Measurements from ENCODE around the gene TULP4.
"Not testable (repeated sequence)": the region's sequence is repeated elsewhere in the genome, so short reads cannot be mapped to it uniquely, and the experiment has no call there.

TULP4 gene

GRCh38 chr6:158543606-158544185 lies 231.4 kb downstream of the TULP4 start:
- no peak for DNase-seq

DNA sequence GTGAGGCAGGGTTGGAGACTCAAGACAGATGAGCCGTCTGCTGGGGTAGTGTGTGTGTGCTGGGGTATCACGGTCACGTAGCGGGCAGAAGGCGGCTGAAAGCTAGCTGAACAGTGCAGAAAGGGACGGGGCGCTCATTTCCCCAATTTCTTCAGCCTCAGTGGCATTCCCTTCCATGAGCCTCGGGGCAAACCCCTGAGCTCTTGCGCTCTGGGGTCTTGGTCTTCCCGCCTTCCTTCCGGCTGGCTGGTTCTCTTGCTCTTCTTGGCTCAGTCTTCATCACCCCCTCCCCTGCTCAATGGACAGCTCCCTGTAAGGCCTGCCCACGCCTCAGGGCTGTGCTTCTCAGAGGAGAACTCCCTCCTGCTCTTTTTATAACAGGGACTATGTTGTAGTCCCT lies 232.2 kb downstream of the TULP4 start:
- no peak for DNase-seq

DNA sequence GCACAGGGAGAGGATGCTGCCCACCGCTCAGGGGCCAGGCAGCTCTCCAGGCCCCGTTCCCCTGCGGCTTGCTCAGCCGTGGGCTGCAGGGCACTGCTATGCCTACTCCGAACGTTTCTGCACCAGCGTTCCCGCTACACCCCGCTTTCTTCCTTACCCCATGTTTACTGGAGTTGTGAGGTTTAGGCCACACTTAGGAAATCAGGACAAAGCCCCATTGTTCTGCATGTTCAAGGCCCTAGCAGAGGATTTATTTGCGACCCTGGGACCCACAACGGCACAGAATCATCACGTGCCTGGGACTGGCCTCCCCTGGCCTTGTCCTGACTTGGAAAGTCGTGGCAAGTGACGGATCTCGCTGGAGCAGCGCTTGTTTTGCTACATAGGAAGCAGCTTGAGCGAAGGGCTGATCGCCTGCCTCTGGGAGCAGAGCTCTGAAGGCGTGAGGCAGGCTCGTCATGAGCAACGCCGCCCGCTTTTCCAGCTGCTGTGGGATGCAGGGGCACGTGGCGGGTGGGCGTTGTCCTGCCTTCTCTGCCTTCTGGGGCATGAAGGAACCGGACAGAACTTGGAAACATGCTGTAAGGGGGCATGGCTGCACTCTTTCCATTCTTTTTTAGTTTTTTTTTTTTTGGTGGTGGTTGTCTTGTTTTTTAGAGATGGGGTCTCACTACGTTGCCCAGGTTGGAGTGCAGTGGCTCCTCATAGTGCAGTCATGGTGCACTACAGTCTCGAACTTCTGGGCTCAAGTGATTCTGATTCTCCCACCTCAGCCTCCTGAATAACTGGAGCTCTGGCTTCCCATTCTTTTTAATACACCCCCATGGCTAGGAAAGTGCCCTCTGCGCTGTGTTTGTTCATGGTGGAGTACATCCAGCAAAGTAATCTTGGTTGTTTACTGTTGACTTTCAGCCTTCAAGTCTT lies 233.0 kb downstream of the TULP4 start:
- no peak for DNase-seq

DNA sequence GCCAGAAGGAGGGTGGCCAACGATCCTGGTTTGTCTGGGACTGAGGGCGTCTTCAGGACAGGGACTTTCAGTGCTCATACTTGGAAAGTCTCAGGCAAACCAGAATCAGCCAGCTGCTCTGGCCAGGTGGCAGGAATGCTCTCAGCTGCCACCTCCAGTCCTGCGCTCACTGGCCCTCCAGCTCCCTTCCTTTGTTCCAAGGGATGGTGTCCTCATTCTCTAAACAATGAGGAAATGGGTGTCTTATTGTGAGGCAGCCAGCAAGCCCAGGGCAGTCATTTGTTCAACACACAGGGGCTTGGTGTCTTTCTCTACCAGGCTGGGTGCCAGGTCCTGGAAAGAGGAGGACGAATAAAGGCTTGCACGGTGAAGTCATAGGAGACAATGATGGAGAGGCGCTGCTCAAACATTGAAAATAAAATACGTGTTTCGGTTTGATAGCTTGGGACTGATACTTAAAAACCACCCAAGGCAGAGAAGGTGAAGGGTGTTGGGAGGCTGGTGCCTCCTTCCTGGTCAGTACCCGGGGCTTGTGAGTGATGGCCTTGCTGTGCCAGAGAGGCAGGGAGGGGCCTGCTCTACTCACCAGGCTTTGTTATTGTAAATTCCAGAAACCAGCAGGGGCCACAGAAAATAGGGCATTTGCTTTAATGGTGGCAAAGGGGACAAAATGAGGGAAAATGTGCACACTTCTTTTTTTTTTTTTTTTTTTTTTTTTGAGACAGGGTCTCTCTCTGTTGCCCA lies 236.3 kb downstream of the TULP4 start:
- DNase-seq = no peak

DNA sequence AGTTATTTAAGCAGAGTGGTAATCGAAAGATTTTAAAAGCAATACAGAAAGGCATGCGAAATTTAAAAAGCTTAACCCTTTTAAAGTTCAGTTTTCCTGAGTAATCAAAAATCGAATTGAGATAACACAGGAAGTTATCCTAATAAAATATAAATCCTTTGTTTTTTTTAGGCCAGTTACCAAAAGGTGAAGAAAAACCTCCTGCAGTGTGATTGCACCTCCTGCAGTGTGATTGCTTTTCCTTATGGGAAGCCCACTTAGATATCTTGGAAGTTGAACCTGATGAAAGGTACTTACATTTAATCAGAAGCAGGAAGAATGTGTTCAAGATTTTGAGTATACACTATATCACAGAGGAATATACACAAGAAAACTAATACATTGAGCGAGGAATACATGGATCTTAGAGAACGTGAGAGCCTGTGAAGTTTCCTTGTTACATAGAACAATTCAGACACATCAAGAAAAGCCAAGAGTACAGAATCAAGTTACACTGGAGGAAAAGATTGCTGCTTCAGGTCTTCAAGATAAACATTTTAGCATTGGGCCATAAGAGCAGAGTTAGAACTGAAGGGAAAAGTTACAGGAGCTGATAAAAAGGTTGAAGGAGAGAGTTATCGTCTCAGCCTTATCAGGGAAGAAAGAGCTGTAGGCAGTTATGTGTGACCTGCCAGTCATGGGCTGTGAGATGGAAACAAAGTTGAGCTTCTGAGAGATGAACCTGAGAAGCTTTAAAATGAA lies 240.0 kb downstream of the TULP4 start:
- DNase-seq = no peak

GRCh38 chr6:158552796-158553138 lies 240.5 kb downstream of the TULP4 start:
- DNase-seq = no peak

GRCh38 chr6:158554611-158555361 lies 242.5 kb downstream of the TULP4 start:
- no peak for DNase-seq

- DNase-seq = no peak
Measured at GRCh38 chr6:158556113-158556512, 243.8 kb downstream of the TULP4 start.

DNA sequence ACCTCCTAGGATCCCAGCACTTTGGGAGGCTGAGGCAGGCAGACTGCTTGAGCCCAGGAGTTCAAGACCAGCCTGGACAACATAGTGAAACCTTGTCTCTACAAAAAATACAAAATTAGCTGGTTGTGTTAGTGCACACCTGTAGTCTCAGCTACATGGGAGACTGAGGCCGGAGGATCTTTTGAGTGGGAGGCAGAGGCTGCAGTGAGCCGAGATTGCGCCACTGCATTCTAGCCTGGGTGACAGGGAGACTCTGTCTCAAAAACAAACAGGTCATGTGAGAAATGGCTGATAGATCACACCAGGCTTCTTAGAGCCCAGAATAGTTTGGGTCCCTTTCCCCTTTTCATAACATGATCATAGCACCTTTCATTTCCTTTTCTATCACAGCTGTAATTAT lies 244.8 kb downstream of the TULP4 start:
- DNase-seq = not testable (repeated sequence)

GRCh38 chr6:158557927-158558326 lies 245.7 kb downstream of the TULP4 start:
- no peak for DNase-seq

DNA sequence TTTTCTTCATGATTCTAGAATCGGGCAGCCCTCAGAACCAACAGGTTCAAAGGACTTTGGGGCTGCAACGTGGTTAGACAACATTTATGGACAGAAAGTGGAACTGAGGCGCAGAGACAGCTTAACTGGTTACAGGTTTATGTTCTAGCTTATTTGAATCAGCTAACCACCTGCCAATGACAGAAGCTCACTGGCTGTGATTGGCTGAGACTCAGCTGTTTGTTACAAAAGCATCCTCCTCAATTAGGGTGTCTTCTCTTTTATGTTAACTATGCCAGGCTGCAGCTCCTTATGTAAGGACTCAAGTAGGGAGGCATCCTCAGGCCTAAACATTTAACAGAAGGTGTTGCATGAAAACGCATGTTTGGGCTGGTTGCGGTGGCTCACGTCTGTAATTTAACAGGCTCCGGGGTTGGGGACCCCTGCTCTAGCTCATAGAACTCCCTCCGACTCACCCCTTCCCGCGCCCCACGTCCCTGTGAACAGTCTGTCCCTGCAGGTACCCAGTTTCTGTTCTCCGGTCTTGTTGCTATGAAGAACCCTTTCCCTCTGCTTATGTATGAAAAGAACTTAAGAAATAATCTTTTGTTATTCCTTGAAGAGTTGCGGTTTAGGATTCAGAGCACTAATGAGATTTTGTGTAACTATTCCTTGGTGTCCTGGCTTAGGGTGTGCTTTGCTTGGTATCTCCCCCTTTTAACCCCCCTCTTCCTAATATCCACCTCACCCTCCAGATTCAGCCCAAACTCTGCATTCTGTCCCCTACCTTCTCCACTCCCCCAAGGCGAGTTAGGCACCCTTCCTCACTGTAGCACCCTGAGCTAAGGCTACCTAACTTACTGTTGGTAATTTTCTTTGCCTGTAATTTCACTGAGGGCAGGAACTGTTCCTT lies 246.4 kb downstream of the TULP4 start:
- no peak for DNase-seq

DNA sequence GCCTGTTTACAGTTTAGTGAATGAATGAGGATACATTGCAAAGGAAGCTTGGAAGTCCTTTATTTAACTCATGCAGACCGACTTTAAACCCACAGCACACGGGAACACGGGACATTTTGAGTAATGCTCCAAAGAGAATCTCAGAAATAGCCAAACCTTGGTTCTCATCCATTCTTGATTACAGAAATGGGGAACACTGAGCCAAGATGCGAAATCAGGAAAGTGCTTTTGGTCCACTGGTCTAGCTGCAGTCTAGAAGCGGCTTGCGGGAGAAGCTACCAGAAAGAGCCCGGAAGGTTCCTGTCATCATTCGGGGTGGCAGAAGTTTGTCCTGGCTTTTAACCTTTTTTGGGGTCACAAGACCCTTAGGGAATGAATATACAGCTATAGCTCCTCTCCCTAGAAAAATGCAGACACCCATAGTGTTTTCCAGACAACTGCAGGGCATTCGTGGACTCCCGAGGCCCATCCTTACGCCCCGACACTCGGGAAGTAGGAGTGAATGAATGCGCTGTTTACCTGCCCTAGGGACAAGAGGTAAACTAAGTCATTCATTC lies 247.2 kb downstream of the TULP4 start:
- DNase-seq = no peak

GRCh38 chr6:158559895-158560835 lies 247.9 kb downstream of the TULP4 start, which contains the start of gene TMEM181:
TSS of gene TMEM181 (plus strand) at chr6:158560091. CDS start at chr6:158560225, 134 bp downstream.
- DNase-seq = peak; percentile 65 to 74

GRCh38 chr6:158560836-158561320 lies 248.6 kb downstream of the TULP4 start:
- DNase-seq = no peak
